ENCODE data around the gene GOLGA1.

Gene GOLGA1

DNA sequence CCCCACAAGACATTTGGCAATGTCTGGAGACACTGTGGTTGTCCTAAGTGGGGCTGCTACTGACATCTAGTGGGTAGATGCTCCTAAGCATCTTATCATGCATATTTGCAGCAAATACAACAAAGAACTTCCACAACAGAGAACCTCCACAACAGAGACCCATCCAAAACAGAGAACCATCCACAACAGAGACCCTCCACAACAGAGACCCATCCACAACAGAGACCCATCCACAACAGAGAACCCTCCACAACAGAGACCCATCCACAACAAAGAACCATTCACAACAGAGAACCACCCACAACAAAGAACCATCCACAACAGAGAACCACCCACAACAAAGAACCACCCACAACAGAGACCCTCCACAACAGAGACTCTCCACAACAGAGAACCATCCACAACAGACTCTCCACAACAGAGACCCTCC lies 46.1 kb downstream of the GOLGA1 start:
- no peak overlapping the region for H3K27ac ChIP-seq (ENCODE audit: low read length)
- H3K4me1 ChIP-seq (ENCODE audit: insufficient read depth, low read length), result no peaks in the 10 kb centered on the region; the same call in 1 of the 2 replicates
- H3K9ac ChIP-seq (ENCODE audit: low read depth, low read length), result peak overlapping the region; percentile 23; the same call in 1 of the 2 replicates
- no peaks in the 10 kb centered on the region for H3K9me3 ChIP-seq (ENCODE audit: insufficient read depth, low read depth, low read length)
- H3K27me3 ChIP-seq (ENCODE audit: insufficient read depth, low read length), result no peaks in the 10 kb centered on the region
- H3K4me3 ChIP-seq (ENCODE audit: low read length), result no peak overlapping the region
- peaks cover 12% of the 10 kb centered on the region for H3K36me3 ChIP-seq (ENCODE audit: insufficient read depth, low read depth, low read length)

DNA sequence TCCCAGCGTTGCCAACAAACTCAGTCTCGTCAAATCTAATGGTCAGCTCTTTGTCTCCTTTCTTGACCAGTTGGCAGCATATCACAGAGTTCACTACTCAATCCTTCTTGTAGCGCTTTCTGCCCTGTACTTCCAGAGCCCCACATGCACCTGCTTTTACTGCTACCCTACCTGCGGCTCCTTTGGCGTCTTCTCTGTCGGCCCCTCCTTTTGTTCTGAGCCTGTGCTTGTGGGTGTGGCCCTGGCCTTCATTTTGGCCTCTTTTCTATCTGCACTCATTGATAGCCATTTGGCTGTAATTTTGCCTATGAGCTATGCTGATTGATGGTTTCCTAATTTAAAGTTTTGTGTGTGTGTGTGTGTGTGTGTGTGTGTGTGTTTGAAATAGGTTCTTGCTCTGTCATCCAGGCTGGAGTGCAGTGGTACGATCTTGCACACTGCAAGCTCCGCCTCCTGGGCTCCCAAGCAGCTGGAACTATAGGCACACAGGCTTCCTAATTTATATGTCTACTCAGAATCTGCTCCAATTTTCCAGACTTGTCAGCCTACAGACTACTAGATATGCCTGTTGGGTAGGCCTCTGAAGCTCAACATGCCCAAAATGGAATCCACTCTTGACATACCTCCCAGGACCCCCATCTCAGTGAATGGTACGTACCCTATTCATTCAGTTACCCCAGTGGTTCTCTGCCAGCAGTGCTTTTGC lies 46.7 kb downstream of the GOLGA1 start:
- Histone ChIP-seq H3K36me3 (ENCODE audit: insufficient read depth, low read depth, low read length) (peaks cover 14% of the 10 kb centered on the region), H3K27ac (ENCODE audit: low read length) (no peak overlapping the region), H3K4me1 (ENCODE audit: insufficient read depth, low read length) (no peaks in the 10 kb centered on the region; the same call in 1 of the 2 replicates), H3K4me3 (ENCODE audit: low read length) (no peak overlapping the region), H3K9me3 (ENCODE audit: insufficient read depth, low read depth, low read length) (no peaks in the 10 kb centered on the region), H3K9ac (ENCODE audit: low read depth, low read length) (no peak overlapping the region), H3K27me3 (ENCODE audit: insufficient read depth, low read length) (no peaks in the 10 kb centered on the region)

DNA sequence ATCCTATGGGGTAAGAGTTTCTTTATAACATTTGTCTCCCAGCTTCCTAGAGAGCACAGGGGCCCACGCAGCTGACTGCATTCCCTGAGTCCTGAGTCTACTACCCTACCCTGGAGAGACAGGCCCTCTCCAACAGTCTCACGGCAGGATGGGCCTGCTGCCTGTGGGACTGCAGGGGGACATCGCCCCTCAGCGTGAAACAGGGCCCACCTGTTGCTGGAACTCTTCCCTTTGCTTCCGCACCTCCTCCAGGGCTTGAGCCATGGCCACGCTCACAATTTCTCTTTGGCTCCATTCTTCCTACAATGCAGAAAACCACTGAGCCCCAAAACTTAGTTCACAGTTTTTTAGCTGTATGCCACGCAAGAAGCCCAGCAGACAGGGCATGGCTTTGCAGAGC lies 50.7 kb downstream of the GOLGA1 start:
- no peaks in the 10 kb centered on the region; the same call in 1 of the 2 replicates for H3K4me1 ChIP-seq (ENCODE audit: insufficient read depth, low read length)
- no peaks in the 10 kb centered on the region for H3K9me3 ChIP-seq (ENCODE audit: insufficient read depth, low read depth, low read length)
- H3K36me3 ChIP-seq (ENCODE audit: insufficient read depth, low read depth, low read length), result peaks cover 6% of the 10 kb centered on the region
- no peak overlapping the region for H3K4me3 ChIP-seq (ENCODE audit: low read length)
- H3K9ac ChIP-seq (ENCODE audit: low read depth, low read length), result no peak overlapping the region
- H3K27me3 ChIP-seq (ENCODE audit: insufficient read depth, low read length), result no peaks in the 10 kb centered on the region
- H3K27ac ChIP-seq (ENCODE audit: low read length), result no peak overlapping the region

- Histone ChIP-seq H3K27ac (ENCODE audit: low read length) (no peak overlapping the region), H3K9me3 (ENCODE audit: insufficient read depth, low read depth, low read length) (no peaks in the 10 kb centered on the region), H3K4me1 (ENCODE audit: insufficient read depth, low read length) (peaks cover 5% of the 10 kb centered on the region), H3K9ac (ENCODE audit: low read depth, low read length) (no peak overlapping the region), H3K4me3 (ENCODE audit: low read length) (no peak overlapping the region), H3K36me3 (ENCODE audit: insufficient read depth, low read depth, low read length) (peaks cover 6% of the 10 kb centered on the region), H3K27me3 (ENCODE audit: insufficient read depth, low read length) (no peaks in the 10 kb centered on the region)
Observed at GRCh38 chr9:124889006-124889405, 51.9 kb downstream of the GOLGA1 start.

- Histone ChIP-seq H3K27ac (ENCODE audit: low read length) (no peak overlapping the region), H3K4me1 (ENCODE audit: insufficient read depth, low read length) (peaks cover 5% of the 10 kb centered on the region), H3K9ac (ENCODE audit: low read depth, low read length) (no peak overlapping the region), H3K9me3 (ENCODE audit: insufficient read depth, low read depth, low read length) (no peaks in the 10 kb centered on the region), H3K36me3 (ENCODE audit: insufficient read depth, low read depth, low read length) (peaks cover 6% of the 10 kb centered on the region), H3K4me3 (ENCODE audit: low read length) (no peak overlapping the region), H3K27me3 (ENCODE audit: insufficient read depth, low read length) (no peaks in the 10 kb centered on the region)
Observed at GRCh38 chr9:124887832-124888231, 53.1 kb downstream of the GOLGA1 start.

DNA sequence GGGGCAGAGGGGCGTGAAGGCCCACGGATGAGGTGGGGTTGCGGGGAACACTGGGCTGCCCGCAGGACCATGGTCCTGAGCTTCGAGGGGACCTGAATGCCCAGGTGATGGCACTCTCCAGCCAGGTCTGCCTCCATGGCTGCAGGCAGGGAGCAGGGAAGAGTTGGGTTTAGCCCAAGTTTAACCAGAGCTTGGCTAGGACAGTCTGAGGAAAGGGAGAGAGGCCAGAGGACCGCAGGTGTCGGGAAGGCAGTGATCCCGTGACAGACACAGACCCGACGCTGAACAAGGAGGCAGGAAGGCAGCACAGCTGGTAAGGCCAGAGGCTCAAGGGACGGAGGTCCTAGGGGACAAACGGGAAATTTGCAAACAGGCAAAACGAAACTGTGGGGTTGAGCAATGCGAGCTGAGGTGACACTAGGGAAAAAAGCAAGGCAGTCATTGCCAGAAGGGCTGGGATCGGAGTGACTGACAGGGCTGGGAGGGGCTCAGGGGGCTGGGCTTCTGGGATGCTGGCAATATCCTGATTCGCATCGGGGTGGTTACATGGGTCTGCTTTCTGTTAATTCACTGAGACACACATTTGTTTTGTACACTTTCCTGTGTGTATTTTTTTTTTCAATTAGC lies 53.9 kb downstream of the GOLGA1 start:
- no peak overlapping the region for H3K4me3 ChIP-seq (ENCODE audit: low read length)
- H3K4me1 ChIP-seq (ENCODE audit: insufficient read depth, low read length), result peaks cover 5% of the 10 kb centered on the region
- H3K9ac ChIP-seq (ENCODE audit: low read depth, low read length), result no peak overlapping the region
- no peaks in the 10 kb centered on the region for H3K27me3 ChIP-seq (ENCODE audit: insufficient read depth, low read length)
- no peak overlapping the region for H3K27ac ChIP-seq (ENCODE audit: low read length)
- H3K9me3 ChIP-seq (ENCODE audit: insufficient read depth, low read depth, low read length), result no peaks in the 10 kb centered on the region
- H3K36me3 ChIP-seq (ENCODE audit: insufficient read depth, low read depth, low read length), result peaks cover 6% of the 10 kb centered on the region

- no peaks in the 10 kb centered on the region for H3K9me3 ChIP-seq (ENCODE audit: insufficient read depth, low read depth, low read length)
- H3K36me3 ChIP-seq (ENCODE audit: insufficient read depth, low read depth, low read length), result peaks cover 6% of the 10 kb centered on the region
- H3K4me3 ChIP-seq (ENCODE audit: low read length), result no peak overlapping the region
- no peak overlapping the region for H3K27ac ChIP-seq (ENCODE audit: low read length)
- H3K27me3 ChIP-seq (ENCODE audit: insufficient read depth, low read length), result no peaks in the 10 kb centered on the region
- no peak overlapping the region for H3K9ac ChIP-seq (ENCODE audit: low read depth, low read length)
- peaks cover 5% of the 10 kb centered on the region for H3K4me1 ChIP-seq (ENCODE audit: insufficient read depth, low read length)
Observed at GRCh38 chr9:124886461-124886860, 54.4 kb downstream of the GOLGA1 start.

GRCh38 chr9:124885551-124885950 lies 55.3 kb downstream of the GOLGA1 start:
- H3K4me1 ChIP-seq (ENCODE audit: insufficient read depth, low read length), result peaks cover 13% of the 10 kb centered on the region
- H3K27ac ChIP-seq (ENCODE audit: low read length), result no peak overlapping the region
- H3K36me3 ChIP-seq (ENCODE audit: insufficient read depth, low read depth, low read length), result peaks cover 6% of the 10 kb centered on the region; the same call in 1 of the 2 replicates
- no peak overlapping the region for H3K9ac ChIP-seq (ENCODE audit: low read depth, low read length)
- no peak overlapping the region for H3K4me3 ChIP-seq (ENCODE audit: low read length)
- no peaks in the 10 kb centered on the region for H3K27me3 ChIP-seq (ENCODE audit: insufficient read depth, low read length)
- H3K9me3 ChIP-seq (ENCODE audit: insufficient read depth, low read depth, low read length), result no peaks in the 10 kb centered on the region

DNA sequence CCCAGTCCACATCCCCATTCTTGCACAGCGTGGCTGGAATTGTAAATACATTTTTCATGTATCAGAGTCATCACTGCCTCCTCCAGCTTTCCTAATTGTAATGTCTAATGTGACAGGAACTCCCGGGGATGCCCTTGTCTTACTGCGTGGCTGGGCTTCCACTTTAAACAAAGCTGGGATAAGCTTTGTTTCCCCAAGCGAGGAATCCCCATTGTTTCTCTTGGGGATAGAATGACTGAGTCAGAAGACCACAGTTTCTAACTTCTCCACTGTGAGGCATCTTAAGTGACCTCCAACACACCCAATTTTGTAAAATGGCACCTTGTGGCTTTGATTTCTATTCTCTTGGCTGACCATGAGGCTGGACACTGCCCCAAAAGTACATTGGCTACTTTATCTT lies 56.5 kb downstream of the GOLGA1 start:
- H3K4me3 ChIP-seq (ENCODE audit: low read length), result no peak overlapping the region
- peaks cover 6% of the 10 kb centered on the region; the same call in 1 of the 2 replicates for H3K36me3 ChIP-seq (ENCODE audit: insufficient read depth, low read depth, low read length)
- no peak overlapping the region for H3K9ac ChIP-seq (ENCODE audit: low read depth, low read length)
- no peaks in the 10 kb centered on the region for H3K27me3 ChIP-seq (ENCODE audit: insufficient read depth, low read length)
- no peaks in the 10 kb centered on the region for H3K9me3 ChIP-seq (ENCODE audit: insufficient read depth, low read depth, low read length)
- H3K27ac ChIP-seq (ENCODE audit: low read length), result no peak overlapping the region
- H3K4me1 ChIP-seq (ENCODE audit: insufficient read depth, low read length), result peaks cover 23% of the 10 kb centered on the region

DNA sequence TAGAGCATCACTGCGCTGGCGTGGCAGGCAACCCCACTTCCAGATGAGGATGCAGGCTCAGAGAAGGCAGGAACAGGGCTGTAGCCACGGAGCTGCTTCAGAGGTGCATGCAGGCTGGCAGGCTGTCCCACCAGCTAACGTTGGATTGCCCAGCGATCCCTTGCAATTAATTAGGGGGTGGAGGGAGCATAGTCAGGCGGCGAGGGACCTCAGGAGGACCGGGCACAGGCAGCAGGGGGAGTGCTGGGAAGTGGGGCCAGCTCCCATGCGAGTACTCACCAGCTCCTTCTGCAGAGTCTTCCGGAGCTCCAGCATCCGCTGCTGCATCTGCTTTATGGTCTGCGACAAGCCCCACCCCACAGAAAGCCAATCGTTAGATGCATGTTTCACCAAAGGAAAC lies 58.7 kb downstream of the GOLGA1 start:
- H3K4me3 ChIP-seq (ENCODE audit: low read length), result no peak overlapping the region
- H3K4me1 ChIP-seq (ENCODE audit: insufficient read depth, low read length), result peaks cover 24% of the 10 kb centered on the region
- H3K27me3 ChIP-seq (ENCODE audit: insufficient read depth, low read length), result no peaks in the 10 kb centered on the region
- H3K9me3 ChIP-seq (ENCODE audit: insufficient read depth, low read depth, low read length), result no peaks in the 10 kb centered on the region
- peaks cover 20% of the 10 kb centered on the region for H3K36me3 ChIP-seq (ENCODE audit: insufficient read depth, low read depth, low read length)
- no peak overlapping the region for H3K9ac ChIP-seq (ENCODE audit: low read depth, low read length)
- H3K27ac ChIP-seq (ENCODE audit: low read length), result no peak overlapping the region

DNA sequence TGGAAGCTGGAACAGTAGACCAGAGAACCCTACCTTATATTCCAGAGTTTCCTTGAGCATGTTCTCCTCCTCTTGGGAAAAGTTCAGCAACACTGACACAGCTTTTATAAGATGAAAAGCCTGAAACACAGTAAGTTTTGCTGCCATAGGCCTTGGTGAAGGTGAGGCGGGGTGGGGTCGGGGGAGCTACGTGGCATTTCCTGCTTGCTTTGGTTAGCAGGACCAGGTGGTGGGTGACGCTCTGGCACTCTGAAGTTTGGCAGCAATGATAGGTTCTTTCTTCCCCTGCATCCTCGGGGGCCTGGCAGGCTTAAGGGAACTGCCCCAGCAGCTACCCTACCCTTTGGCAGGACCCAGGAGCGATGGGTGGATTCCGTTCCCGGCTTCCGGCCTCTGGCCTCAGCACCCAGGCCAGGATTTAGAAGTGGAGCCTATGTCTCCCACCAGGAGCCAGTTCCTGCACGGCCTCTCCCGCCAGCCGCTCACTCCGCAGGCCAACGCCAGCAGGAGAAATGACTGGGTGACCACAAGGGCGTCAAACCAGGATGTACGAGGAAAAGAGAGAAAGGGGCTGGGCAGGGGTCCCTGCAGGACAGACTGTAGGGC lies 59.6 kb downstream of the GOLGA1 start:
- H3K36me3 ChIP-seq (ENCODE audit: insufficient read depth, low read depth, low read length), result peaks cover 30% of the 10 kb centered on the region
- no peak overlapping the region for H3K27ac ChIP-seq (ENCODE audit: low read length)
- H3K4me3 ChIP-seq (ENCODE audit: low read length), result peak overlapping the region; percentile 9; the same call in 1 of the 2 replicates
- peaks cover 24% of the 10 kb centered on the region for H3K4me1 ChIP-seq (ENCODE audit: insufficient read depth, low read length)
- H3K27me3 ChIP-seq (ENCODE audit: insufficient read depth, low read length), result no peaks in the 10 kb centered on the region
- no peaks in the 10 kb centered on the region for H3K9me3 ChIP-seq (ENCODE audit: insufficient read depth, low read depth, low read length)
- no peak overlapping the region for H3K9ac ChIP-seq (ENCODE audit: low read depth, low read length)

DNA sequence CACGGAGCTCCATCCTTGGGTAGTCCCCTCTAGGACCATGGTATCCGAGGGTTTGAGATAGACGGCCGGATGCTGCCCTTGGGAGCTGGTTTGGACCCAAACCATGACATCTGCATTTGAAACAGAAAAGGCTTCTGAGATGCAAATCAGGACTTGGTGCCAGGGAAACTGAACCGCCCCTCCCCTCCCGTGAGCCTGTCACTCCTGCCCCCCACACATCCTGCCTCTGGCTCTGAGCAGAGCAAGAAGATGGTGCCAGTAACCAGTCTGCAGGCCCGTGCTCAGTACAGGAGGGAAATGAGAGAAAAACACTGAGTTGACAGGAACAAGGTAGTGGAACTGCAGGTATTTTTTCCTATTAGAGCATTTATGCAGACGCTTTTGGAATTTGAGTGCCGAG lies 60.4 kb downstream of the GOLGA1 start:
- no peak overlapping the region; the same call in 1 of the 2 replicates for H3K9ac ChIP-seq (ENCODE audit: low read depth, low read length)
- H3K27ac ChIP-seq (ENCODE audit: low read length), result no peak overlapping the region
- H3K36me3 ChIP-seq (ENCODE audit: insufficient read depth, low read depth, low read length), result peaks cover 37% of the 10 kb centered on the region

More for the DNA sequence above, 60.4 kb downstream of the GOLGA1 start:
- Histone ChIP-seq H3K27me3 (ENCODE audit: insufficient read depth, low read length) (no peaks in the 10 kb centered on the region), H3K4me3 (ENCODE audit: low read length) (peak overlapping the region; percentile 52), H3K4me1 (ENCODE audit: insufficient read depth, low read length) (peaks cover 24% of the 10 kb centered on the region), H3K9me3 (ENCODE audit: insufficient read depth, low read depth, low read length) (no peaks in the 10 kb centered on the region)
